ENCODE data around the gene GNG12.

The GNG12 gene

GRCh38 chr1:67787746-67788145 is 45.5 kb downstream of the GNG12 start:
- ATAC-seq, result no peak
- TF ChIP-seq PPARA (CRISPR knock-in tag; IDR thresholded peaks at IDR 0.05; ENCODE audit: borderline replicate concordance) (no peak), ESRRG (CRISPR knock-in tag; IDR thresholded peaks at IDR 0.05) (no peak), ZNF8 (CRISPR knock-in tag; IDR thresholded peaks at IDR 0.05) (no peak), RARB (CRISPR knock-in tag; IDR thresholded peaks at IDR 0.05) (no peak), ZFP30 (CRISPR knock-in tag; IDR thresholded peaks at IDR 0.05) (no peak), ZNF565 (CRISPR knock-in tag; conservative IDR thresholded peaks at IDR 0.05; ENCODE audit: low read depth) (no peak), OSR1 (CRISPR knock-in tag; IDR thresholded peaks at IDR 0.05) (no peak)
- TF ChIP-seq, protein P1, sequence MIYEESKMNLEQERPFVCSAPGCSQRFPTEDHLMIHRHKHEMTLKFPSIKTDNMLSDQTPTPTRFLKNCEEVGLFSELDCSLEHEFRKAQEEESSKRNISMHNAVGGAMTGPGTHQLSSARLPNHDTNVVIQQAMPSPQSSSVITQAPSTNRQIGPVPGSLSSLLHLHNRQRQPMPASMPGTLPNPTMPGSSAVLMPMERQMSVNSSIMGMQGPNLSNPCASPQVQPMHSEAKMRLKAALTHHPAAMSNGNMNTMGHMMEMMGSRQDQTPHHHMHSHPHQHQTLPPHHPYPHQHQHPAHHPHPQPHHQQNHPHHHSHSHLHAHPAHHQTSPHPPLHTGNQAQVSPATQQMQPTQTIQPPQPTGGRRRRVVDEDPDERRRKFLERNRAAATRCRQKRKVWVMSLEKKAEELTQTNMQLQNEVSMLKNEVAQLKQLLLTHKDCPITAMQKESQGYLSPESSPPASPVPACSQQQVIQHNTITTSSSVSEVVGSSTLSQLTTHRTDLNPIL (CRISPR knock-in tag; IDR thresholded peaks at IDR 0.05; ENCODE audit: low read depth), result no peak

GRCh38 chr1:67785847-67786753 is 47.2 kb downstream of the GNG12 start:
- TF ChIP-seq ESRRG (CRISPR knock-in tag; IDR thresholded peaks at IDR 0.05) (no peak), TCF4 (CRISPR knock-in tag; IDR thresholded peaks at IDR 0.05; ENCODE audit: borderline replicate concordance) (peak; percentile 57; the same call in 1 of the 2 replicates), ZC3H10 (CRISPR knock-in tag; IDR thresholded peaks at IDR 0.05) (no peak), RARB (CRISPR knock-in tag; IDR thresholded peaks at IDR 0.05) (no peak)
- TF ChIP-seq, protein P1 (CRISPR knock-in tag; IDR thresholded peaks at IDR 0.05; ENCODE audit: low read depth), result no peak
- TF ChIP-seq, protein P2, sequence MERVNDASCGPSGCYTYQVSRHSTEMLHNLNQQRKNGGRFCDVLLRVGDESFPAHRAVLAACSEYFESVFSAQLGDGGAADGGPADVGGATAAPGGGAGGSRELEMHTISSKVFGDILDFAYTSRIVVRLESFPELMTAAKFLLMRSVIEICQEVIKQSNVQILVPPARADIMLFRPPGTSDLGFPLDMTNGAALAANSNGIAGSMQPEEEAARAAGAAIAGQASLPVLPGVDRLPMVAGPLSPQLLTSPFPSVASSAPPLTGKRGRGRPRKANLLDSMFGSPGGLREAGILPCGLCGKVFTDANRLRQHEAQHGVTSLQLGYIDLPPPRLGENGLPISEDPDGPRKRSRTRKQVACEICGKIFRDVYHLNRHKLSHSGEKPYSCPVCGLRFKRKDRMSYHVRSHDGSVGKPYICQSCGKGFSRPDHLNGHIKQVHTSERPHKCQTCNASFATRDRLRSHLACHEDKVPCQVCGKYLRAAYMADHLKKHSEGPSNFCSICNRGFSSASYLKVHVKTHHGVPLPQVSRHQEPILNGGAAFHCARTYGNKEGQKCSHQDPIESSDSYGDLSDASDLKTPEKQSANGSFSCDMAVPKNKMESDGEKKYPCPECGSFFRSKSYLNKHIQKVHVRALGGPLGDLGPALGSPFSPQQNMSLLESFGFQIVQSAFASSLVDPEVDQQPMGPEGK (CRISPR knock-in tag; IDR thresholded peaks at IDR 0.05; ENCODE audit: borderline replicate concordance), result no peak
- ATAC-seq, result peak; percentile 35

DNA sequence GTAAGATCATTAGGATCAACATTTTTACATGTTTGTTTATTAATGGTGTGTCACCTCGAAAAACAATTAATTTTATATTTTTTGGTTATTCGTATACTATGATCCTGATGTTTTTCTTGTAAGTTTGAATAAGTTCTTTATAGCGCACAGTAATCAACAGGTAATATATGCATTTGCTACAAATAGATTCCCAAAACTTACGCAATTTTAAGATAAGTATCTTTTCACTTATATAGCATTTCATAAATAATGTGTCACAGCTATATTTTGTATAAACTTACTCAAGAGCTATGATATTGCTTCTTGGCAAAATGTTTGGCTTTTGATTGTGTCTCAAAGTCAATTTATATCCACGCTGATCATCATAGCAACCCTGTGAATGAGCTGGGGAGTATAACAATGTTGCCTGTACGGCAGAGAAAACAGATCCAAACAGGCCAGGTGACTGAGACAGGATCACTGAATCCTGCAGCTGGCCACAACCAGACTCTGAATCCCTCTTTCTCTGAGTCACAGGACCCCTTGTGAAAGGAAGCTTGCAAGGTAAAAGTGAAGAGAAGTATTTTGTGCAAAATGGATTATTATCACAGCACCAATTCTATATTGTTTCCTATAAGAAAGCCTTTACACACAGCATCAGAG is 48.6 kb downstream of the GNG12 start:
- TF ChIP-seq ZNF8 (CRISPR knock-in tag; IDR thresholded peaks at IDR 0.05), result no peak
- TF ChIP-seq GLIS3 (CRISPR knock-in tag; IDR thresholded peaks at IDR 0.05), result no peak
- TF ChIP-seq, protein P3, sequence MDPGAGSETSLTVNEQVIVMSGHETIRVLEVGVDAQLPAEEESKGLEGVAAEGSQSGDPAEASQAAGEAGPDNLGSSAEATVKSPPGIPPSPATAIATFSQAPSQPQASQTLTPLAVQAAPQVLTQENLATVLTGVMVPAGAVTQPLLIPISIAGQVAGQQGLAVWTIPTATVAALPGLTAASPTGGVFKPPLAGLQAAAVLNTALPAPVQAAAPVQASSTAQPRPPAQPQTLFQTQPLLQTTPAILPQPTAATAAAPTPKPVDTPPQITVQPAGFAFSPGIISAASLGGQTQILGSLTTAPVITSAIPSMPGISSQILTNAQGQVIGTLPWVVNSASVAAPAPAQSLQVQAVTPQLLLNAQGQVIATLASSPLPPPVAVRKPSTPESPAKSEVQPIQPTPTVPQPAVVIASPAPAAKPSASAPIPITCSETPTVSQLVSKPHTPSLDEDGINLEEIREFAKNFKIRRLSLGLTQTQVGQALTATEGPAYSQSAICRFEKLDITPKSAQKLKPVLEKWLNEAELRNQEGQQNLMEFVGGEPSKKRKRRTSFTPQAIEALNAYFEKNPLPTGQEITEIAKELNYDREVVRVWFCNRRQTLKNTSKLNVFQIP (CRISPR knock-in tag; IDR thresholded peaks at IDR 0.05; ENCODE audit: borderline replicate concordance, low read depth), result no peak
- no peak for TF ChIP-seq TCF4 (CRISPR knock-in tag; IDR thresholded peaks at IDR 0.05; ENCODE audit: borderline replicate concordance)
- no peak for TF ChIP-seq CSDC2 (CRISPR knock-in tag; IDR thresholded peaks at IDR 0.05)
- TF ChIP-seq ZNF565 (CRISPR knock-in tag; conservative IDR thresholded peaks at IDR 0.05; ENCODE audit: low read depth), result no peak
- TF ChIP-seq ZFP30 (CRISPR knock-in tag; IDR thresholded peaks at IDR 0.05), result no peak
- TF ChIP-seq ISL1 (CRISPR knock-in tag; IDR thresholded peaks at IDR 0.05), result no peak
- TF ChIP-seq ARNTL (CRISPR knock-in tag; IDR thresholded peaks at IDR 0.05; ENCODE audit: borderline replicate concordance, low read depth), result no peak
- TF ChIP-seq BACH2 (CRISPR knock-in tag; IDR thresholded peaks at IDR 0.05; ENCODE audit: borderline replicate concordance), result no peak
- no peak for TF ChIP-seq ZFP3 (CRISPR knock-in tag; IDR thresholded peaks at IDR 0.05)
- no peak for TF ChIP-seq CSRNP3 (CRISPR knock-in tag; IDR thresholded peaks at IDR 0.05)
- no peak for TF ChIP-seq ZC3H10 (CRISPR knock-in tag; IDR thresholded peaks at IDR 0.05)
- TF ChIP-seq, protein P4, sequence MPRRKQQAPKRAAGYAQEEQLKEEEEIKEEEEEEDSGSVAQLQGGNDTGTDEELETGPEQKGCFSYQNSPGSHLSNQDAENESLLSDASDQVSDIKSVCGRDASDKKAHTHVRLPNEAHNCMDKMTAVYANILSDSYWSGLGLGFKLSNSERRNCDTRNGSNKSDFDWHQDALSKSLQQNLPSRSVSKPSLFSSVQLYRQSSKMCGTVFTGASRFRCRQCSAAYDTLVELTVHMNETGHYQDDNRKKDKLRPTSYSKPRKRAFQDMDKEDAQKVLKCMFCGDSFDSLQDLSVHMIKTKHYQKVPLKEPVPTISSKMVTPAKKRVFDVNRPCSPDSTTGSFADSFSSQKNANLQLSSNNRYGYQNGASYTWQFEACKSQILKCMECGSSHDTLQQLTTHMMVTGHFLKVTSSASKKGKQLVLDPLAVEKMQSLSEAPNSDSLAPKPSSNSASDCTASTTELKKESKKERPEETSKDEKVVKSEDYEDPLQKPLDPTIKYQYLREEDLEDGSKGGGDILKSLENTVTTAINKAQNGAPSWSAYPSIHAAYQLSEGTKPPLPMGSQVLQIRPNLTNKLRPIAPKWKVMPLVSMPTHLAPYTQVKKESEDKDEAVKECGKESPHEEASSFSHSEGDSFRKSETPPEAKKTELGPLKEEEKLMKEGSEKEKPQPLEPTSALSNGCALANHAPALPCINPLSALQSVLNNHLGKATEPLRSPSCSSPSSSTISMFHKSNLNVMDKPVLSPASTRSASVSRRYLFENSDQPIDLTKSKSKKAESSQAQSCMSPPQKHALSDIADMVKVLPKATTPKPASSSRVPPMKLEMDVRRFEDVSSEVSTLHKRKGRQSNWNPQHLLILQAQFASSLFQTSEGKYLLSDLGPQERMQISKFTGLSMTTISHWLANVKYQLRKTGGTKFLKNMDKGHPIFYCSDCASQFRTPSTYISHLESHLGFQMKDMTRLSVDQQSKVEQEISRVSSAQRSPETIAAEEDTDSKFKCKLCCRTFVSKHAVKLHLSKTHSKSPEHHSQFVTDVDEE (CRISPR knock-in tag; IDR thresholded peaks at IDR 0.05), result no peak
- no peak for TF ChIP-seq TOX (CRISPR knock-in tag; IDR thresholded peaks at IDR 0.05; ENCODE audit: borderline replicate concordance)
- ATAC-seq, result no peak
